Activated CD8-positive, alpha-beta T cell treated with anti-CD3 and anti-CD28 coated beads, Interleukin-2, amount 10 ng/mL, durations not matched to agents 7 days and 5 days (primary cell): ENCODE data around the gene STEAP1B. TPM values are rescaled to one million over a fixed set of nuclear protein-coding genes. Genes with fewer than 3 reads are reported as not detected.

Experiments used
- ATAC-seq: fragments of 150-1000 bp; cut with Tn5 transposase; one replicate; pipeline ENCODE4 v1.10.0; 2021; ENCODE audit warnings: moderate library complexity
- CTCF ChIA-PET: fragments of 350-600 bp; sonication (Branson Sonifier 250); formaldehyde crosslinking; loops from one replicate; lab custom pipeline; 2021; ENCODE audit warnings: antibody characterized with exemption; lab: Charles Lee
- POLR2A ChIA-PET: fragments of 350-600 bp; sonication (Branson Sonifier 250); formaldehyde crosslinking; loops from one replicate; lab custom pipeline; 2021; ENCODE audit warnings: antibody characterized with exemption; lab: Charles Lee
- DNase-seq: peaks from one replicate; pipeline ENCODE4 v3.0.0-alpha.2; 2020
- H3K27ac Mint-ChIP-seq: one replicate; pipeline ENCODE4 v1.8.0; 2021; ENCODE audit warnings: mild to moderate bottlenecking, mixed read lengths
- H3K27me3 Mint-ChIP-seq: one replicate; pipeline ENCODE4 v1.8.0; 2021; ENCODE audit warnings: low read depth, mixed read lengths
- H3K36me3 Mint-ChIP-seq: one replicate; pipeline ENCODE4 v1.8.0; 2021; ENCODE audit warnings: low read depth, mixed read lengths
- H3K4me1 Mint-ChIP-seq: one replicate; pipeline ENCODE4 v1.8.0; 2021; ENCODE audit warnings: low read depth, mixed read lengths
- H3K4me3 Mint-ChIP-seq: one replicate; pipeline ENCODE4 v1.8.0; 2021; ENCODE audit warnings: mild to moderate bottlenecking, mixed read lengths
- H3K9me3 Mint-ChIP-seq: one replicate; pipeline ENCODE4 v1.8.0; 2022; ENCODE audit warnings: mixed read lengths; ENCODE audit not compliant: insufficient read depth
- total RNA-seq, 2 experiments: library from RNA; stranded (reverse); gene quantifications; one replicate each; pipeline ENCODE4 v1.2.3, GENCODE V29; 2021

Gene STEAP1B
- total RNA-seq, 2 experiments from 2014 or later, result not detected

DNA sequence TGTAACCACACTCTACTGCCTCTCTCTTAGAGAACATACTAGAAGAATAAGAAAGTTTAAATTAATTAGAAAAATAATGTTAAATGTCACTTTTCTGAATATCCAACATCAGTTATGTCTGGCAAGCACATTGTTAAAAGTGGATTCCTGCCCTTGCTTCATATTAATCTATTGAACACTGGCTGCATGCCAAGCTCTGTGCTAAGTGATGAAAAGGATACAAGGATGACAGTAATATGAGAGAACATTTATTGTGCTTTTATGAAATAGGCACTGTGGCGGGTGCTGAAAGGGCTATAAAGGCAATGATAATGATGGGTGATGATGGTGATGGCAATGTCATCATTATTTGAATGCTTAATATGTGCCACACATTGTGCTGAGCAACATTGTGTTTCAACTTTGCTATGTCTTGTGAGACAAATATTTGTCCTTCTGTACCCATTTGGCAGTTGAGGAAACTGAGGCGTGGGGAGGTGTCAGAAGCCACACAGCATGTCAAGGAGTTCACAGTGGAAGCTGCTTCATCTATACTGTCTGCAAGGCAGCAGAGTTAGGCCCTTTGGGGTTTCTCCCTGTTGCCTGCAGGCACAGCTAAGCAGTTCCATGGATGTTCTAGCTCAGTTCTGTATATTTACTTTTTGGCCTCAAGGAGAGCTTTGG lies 78.9 kb downstream of the STEAP1B start:
- ChIA-PET CTCF (interaction anchor here (0.7 to 1.2 kb wide), 2 partner anchors 19 to 32 kb away, joined by 3 read pairs; no protein-coding TSS in a partner anchor), POLR2A (interaction anchor here (0.6 kb wide), 1 partner anchor 10 kb away, joined by 3 read pairs; no protein-coding TSS in a partner anchor)
- no peak for DNase-seq
- Mint-ChIP-seq H3K36me3 (no peaks in the 10 kb centered on the region), H3K9me3 (no peaks in the 10 kb centered on the region), H3K4me1 (no peaks in the 10 kb centered on the region), H3K27me3 (peaks cover 12% of the 10 kb centered on the region), H3K27ac (no peak overlapping the region), H3K4me3 (no peak overlapping the region)
- ATAC-seq, result no peak

DNA sequence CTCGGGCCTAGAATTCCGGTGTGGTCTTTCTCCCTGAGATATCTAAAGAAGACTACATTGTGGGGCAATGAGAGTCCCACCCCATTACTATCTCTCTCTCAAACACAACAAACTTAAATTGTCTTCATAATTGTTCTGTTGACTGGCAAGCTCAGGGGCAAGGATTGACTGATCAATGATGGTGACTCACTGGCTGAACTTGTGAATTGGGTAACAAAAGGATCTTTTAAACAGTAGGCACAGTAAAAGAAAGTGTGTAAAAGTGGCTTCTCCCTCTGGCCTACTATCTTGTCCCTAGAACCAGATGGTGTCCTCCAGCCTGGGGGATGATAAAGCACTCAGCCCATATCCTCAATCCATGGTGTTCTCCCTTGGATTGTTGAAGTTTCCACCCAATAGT lies 80.0 kb downstream of the STEAP1B start:
- H3K9me3 Mint-ChIP-seq, result no peaks in the 10 kb centered on the region
- no peak for DNase-seq
- no peak overlapping the region for H3K4me3 Mint-ChIP-seq
- no peak for ATAC-seq
- H3K36me3 Mint-ChIP-seq, result no peaks in the 10 kb centered on the region
- POLR2A ChIA-PET, result no interaction called here
- peaks cover 12% of the 10 kb centered on the region for H3K27me3 Mint-ChIP-seq
- CTCF ChIA-PET, result no interaction called here
- H3K4me1 Mint-ChIP-seq, result no peaks in the 10 kb centered on the region
- no peak overlapping the region for H3K27ac Mint-ChIP-seq

GRCh38 chr7:22419488-22419887 lies 80.5 kb downstream of the STEAP1B start:
- ChIA-PET CTCF (no interaction called here), POLR2A (no interaction called here)
- Mint-ChIP-seq H3K4me1 (no peaks in the 10 kb centered on the region), H3K9me3 (no peaks in the 10 kb centered on the region), H3K4me3 (no peak overlapping the region), H3K36me3 (no peaks in the 10 kb centered on the region), H3K27ac (no peak overlapping the region), H3K27me3 (peaks cover 12% of the 10 kb centered on the region)
- ATAC-seq, result no peak
- DNase-seq, result no peak

DNA sequence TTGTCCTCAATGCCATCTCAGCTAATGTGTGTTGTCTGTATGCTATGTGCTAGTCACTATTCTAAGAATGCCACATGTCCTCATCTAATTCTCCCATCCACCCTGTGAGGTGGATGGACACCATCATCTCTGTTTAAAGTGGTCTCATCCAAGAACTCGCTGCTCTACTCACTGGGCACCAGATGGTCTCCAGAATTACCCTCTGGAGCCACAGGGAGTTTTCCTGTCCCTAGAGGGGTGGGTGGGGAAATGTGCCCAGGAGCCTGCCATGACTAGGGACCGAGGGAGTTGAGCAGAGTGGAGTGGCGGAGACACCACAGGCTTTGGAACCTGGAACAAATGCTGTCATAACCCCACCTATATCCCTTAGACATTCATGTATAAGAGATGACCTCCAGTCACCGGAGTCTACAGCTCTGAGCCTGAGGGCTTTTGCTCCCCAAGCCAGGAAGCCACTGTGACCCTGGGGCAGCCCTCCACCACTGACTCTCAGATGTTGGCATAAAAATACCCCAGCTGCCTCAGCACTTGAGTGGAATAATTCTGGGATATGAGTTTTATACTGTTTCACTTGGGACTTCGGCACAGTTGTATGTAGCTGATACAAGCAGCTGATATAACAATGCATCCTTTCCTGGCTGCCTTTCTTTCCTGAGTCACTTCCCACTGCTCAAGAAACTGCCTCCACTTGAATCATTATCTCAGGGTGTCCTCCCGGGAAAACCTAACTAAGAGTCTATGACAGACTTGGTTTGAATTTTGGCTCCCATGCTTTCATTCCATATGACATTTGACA lies 81.5 kb downstream of the STEAP1B start:
- Mint-ChIP-seq H3K27me3 (peaks cover 12% of the 10 kb centered on the region), H3K27ac (no peak overlapping the region), H3K9me3 (no peaks in the 10 kb centered on the region), H3K4me3 (no peak overlapping the region), H3K36me3 (no peaks in the 10 kb centered on the region), H3K4me1 (no peaks in the 10 kb centered on the region)
- DNase-seq (no peak), ATAC-seq (no peak)
- CTCF ChIA-PET, result no interaction called here
- POLR2A ChIA-PET, result no interaction called here

GRCh38 chr7:22417841-22418240 lies 82.1 kb downstream of the STEAP1B start:
- Mint-ChIP-seq H3K4me3 (no peak overlapping the region), H3K9me3 (no peaks in the 10 kb centered on the region)

GRCh38 chr7:22417349-22417748 lies 82.6 kb downstream of the STEAP1B start:
- CTCF ChIA-PET, result no interaction called here

More at GRCh38 chr7:22417841-22418240, 82.1 kb downstream of the STEAP1B start:
- Mint-ChIP-seq H3K27ac (no peak overlapping the region), H3K4me1 (no peaks in the 10 kb centered on the region), H3K27me3 (peaks cover 12% of the 10 kb centered on the region), H3K36me3 (no peaks in the 10 kb centered on the region)
- no peak for ATAC-seq
- no peak for DNase-seq
- ChIA-PET POLR2A (interaction anchor here (1.1 kb wide), 1 partner anchor 28 kb away, joined by 3 read pairs; no protein-coding TSS in a partner anchor), CTCF (no interaction called here)

GRCh38 chr7:22414424-22414823 lies 85.6 kb downstream of the STEAP1B start:
- Mint-ChIP-seq H3K27ac (no peak overlapping the region), H3K4me3 (no peak overlapping the region), H3K27me3 (peaks cover 12% of the 10 kb centered on the region), H3K9me3 (no peaks in the 10 kb centered on the region), H3K36me3 (no peaks in the 10 kb centered on the region), H3K4me1 (no peaks in the 10 kb centered on the region)
- ChIA-PET POLR2A (no interaction called here), CTCF (no interaction called here)
- ATAC-seq (no peak), DNase-seq (no peak)

More at GRCh38 chr7:22417349-22417748, 82.6 kb downstream of the STEAP1B start:
- no peaks in the 10 kb centered on the region for H3K36me3 Mint-ChIP-seq
- POLR2A ChIA-PET, result interaction anchor here (1.1 kb wide), 1 partner anchor 28 kb away, joined by 3 read pairs; no protein-coding TSS in a partner anchor
- no peak for ATAC-seq
- no peaks in the 10 kb centered on the region for H3K9me3 Mint-ChIP-seq
- peaks cover 12% of the 10 kb centered on the region for H3K27me3 Mint-ChIP-seq
- H3K4me3 Mint-ChIP-seq, result no peak overlapping the region
- no peak for DNase-seq
- H3K4me1 Mint-ChIP-seq, result no peaks in the 10 kb centered on the region
- no peak overlapping the region for H3K27ac Mint-ChIP-seq

DNA sequence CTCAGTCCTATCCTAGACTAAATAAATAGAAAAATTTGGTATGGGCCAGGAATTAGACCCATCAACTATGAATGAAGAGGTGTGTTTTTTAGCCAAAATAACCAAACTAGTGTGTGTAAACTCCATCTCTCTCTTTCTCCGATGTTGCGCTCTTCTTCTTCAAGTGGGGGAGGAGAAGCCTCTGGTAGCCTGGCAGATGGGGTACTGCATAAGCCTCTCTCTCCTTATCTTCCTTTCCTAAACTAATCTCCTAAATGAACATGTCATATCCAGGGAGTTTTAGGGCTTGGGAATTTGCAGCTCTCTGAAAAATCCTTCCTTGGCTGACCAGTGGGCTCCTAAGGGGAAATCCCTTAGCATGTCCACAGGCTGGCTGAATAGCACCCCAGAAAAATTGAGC lies 86.8 kb downstream of the STEAP1B start:
- Mint-ChIP-seq H3K4me3 (no peak overlapping the region), H3K4me1 (no peaks in the 10 kb centered on the region), H3K27me3 (peaks cover 20% of the 10 kb centered on the region), H3K27ac (no peak overlapping the region), H3K9me3 (no peaks in the 10 kb centered on the region), H3K36me3 (no peaks in the 10 kb centered on the region)
- ChIA-PET CTCF (no interaction called here), POLR2A (no interaction called here)
- no peak for ATAC-seq
- no peak for DNase-seq

- Mint-ChIP-seq H3K4me1 (no peaks in the 10 kb centered on the region), H3K27ac (no peak overlapping the region), H3K36me3 (no peaks in the 10 kb centered on the region), H3K4me3 (no peak overlapping the region), H3K9me3 (no peaks in the 10 kb centered on the region), H3K27me3 (peaks cover 16% of the 10 kb centered on the region)
- ATAC-seq, result no peak
- ChIA-PET CTCF (no interaction called here), POLR2A (no interaction called here)
- DNase-seq, result no peak
Observed at GRCh38 chr7:22411977-22412693, 87.9 kb downstream of the STEAP1B start.

DNA sequence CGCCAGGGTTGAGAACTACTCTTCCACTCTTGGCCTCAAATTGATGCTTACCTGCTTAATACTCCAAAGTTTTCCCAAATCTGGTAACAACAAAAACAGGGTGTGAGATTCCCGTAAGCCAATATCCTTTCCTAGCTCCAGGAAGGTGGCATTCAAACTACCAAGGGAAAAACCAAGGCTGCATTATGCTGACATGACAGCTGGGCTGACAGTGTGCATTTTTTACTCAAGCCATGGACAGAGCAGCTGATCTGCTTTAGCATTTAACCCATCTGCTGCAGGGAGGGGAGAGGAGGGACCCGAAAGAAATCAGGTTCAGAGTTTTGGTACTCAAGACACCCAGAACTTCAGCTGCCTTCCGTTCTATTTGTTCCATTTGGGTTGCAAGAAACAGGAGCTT lies 93.3 kb downstream of the STEAP1B start:
- no peak overlapping the region for H3K4me3 Mint-ChIP-seq
- ATAC-seq (no peak), DNase-seq (no peak)
- H3K36me3 Mint-ChIP-seq, result peaks cover 4% of the 10 kb centered on the region
- ChIA-PET CTCF (no interaction called here), POLR2A (no interaction called here)
- H3K9me3 Mint-ChIP-seq, result no peaks in the 10 kb centered on the region
- peaks cover 11% of the 10 kb centered on the region for H3K27me3 Mint-ChIP-seq
- no peak overlapping the region for H3K27ac Mint-ChIP-seq
- H3K4me1 Mint-ChIP-seq, result peaks cover 19% of the 10 kb centered on the region

- Mint-ChIP-seq H3K27me3 (peaks cover 11% of the 10 kb centered on the region), H3K9me3 (no peaks in the 10 kb centered on the region), H3K4me3 (no peak overlapping the region), H3K4me1 (peaks cover 21% of the 10 kb centered on the region), H3K36me3 (peaks cover 5% of the 10 kb centered on the region), H3K27ac (no peak overlapping the region)
- CTCF ChIA-PET, result no interaction called here
- DNase-seq (no peak), ATAC-seq (no peak)
- POLR2A ChIA-PET, result no interaction called here
Observed at GRCh38 chr7:22404421-22405023, 95.5 kb downstream of the STEAP1B start.
